GM12892 (cell line): ENCODE data around the gene C5orf46.

Experiments used
- POLR2A ChIP-seq: IDR thresholded peaks from 2 replicates; pipeline ENCODE4 v1.6.1; 2011; ENCODE audit warnings: low read depth, low read length, control low read depth
- POLR2AphosphoS5 ChIP-seq: IDR thresholded peaks from 2 replicates; pipeline ENCODE4 v1.6.1; 2011; ENCODE audit warnings: low read depth, low read length, control low read depth
- TAF1 ChIP-seq: IDR thresholded peaks from 2 replicates; pipeline ENCODE4 v1.6.1; 2011; ENCODE audit warnings: low read depth, mild to moderate bottlenecking, control low read depth, low read length, borderline replicate concordance

- TF ChIP-seq POLR2A: no peak
- TF ChIP-seq TAF1: no peak
- no peak for TF ChIP-seq POLR2AphosphoS5
These were observed 19.2 kb downstream of the C5orf46 start for GRCh38 chr5:147887026-147887627.
